AG04450 (cell line): ENCODE data around the gene ECE1. TPM values are rescaled to one million over a fixed set of nuclear protein-coding genes. Genes with fewer than 3 reads are reported as not detected.

Source experiments
- CTCF ChIA-PET: fragments of 300-600, 350-600 bp; formaldehyde crosslinking; extraction: SDS; loops from one replicate; lab custom pipeline; 2022; ENCODE audit warnings: antibody characterized with exemption, inconsistent platforms; lab: Charles Lee
- POLR2A ChIA-PET: fragments of 350-600 bp; formaldehyde crosslinking; extraction: SDS; loops from one replicate; lab custom pipeline; 2021; ENCODE audit warnings: antibody characterized with exemption, inconsistent platforms; lab: Yijun Ruan, JAX
- DNase-seq: peaks from one replicate; pipeline ENCODE4 v3.0.0-alpha.2; 2011; ENCODE audit warnings: low read depth, low spot score
- H3K27ac ChIP-seq: one replicate; pipeline ENCODE4 v1.5.1; 2012; ENCODE audit warnings: low read depth, low read length, control low read depth
- H3K27me3 ChIP-seq: one replicate; pipeline ENCODE4 v1.6.0; 2012; ENCODE audit warnings: low read length; ENCODE audit not compliant: control insufficient read depth, insufficient read depth
- H3K4me3 ChIP-seq: 2 replicates; pipeline ENCODE4 v1.5.1; 2011; ENCODE audit warnings: mild to moderate bottlenecking, low read depth, low read length, control low read depth
- H3K9me3 ChIP-seq: 2 replicates; pipeline ENCODE4 v1.5.1; 2012; ENCODE audit warnings: low read length; ENCODE audit not compliant: control insufficient read depth, insufficient read depth
- polyA plus RNA-seq: library from polyadenylated mRNA; depleted of rRNA; stranded (reverse); fragments of >200 nt; gene quantifications from 2 replicates; pipeline ENCODE4 v1.2.3, GENCODE V29; 2011
- TF ChIP-seq, protein P1 (sequence below): IDR thresholded peaks from 2 replicates; pipeline ENCODE4 v1.5.1; 2011; ENCODE audit warnings: low read depth, low read length, control low read depth, inconsistent platforms

Gene ECE1
- polyA plus RNA-seq, 1 experiment, result 161 TPM

DNA sequence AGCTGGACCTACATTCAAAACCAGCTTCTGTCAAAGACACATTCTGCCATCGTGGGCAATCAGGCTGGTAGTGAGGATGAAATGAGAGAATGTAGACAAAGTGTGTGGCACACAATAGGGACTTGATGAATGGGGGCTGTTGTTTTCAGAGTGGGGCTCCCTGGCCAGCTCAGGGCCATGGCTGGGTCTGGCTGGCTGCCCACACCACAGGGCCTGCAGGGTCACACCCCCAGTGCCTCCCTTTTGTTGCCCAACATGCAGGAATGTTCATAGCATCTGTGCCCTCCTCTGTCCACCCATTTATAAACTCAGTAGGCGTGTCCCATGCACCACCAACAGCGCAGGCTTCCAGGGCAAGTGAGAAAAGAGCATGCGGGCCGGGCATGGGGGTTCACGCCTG lies 20.8 kb upstream of the ECE1 start:
- no peak for DNase-seq
- ChIA-PET CTCF (no interaction called here), POLR2A (no interaction called here)
- TF ChIP-seq, protein P1, sequence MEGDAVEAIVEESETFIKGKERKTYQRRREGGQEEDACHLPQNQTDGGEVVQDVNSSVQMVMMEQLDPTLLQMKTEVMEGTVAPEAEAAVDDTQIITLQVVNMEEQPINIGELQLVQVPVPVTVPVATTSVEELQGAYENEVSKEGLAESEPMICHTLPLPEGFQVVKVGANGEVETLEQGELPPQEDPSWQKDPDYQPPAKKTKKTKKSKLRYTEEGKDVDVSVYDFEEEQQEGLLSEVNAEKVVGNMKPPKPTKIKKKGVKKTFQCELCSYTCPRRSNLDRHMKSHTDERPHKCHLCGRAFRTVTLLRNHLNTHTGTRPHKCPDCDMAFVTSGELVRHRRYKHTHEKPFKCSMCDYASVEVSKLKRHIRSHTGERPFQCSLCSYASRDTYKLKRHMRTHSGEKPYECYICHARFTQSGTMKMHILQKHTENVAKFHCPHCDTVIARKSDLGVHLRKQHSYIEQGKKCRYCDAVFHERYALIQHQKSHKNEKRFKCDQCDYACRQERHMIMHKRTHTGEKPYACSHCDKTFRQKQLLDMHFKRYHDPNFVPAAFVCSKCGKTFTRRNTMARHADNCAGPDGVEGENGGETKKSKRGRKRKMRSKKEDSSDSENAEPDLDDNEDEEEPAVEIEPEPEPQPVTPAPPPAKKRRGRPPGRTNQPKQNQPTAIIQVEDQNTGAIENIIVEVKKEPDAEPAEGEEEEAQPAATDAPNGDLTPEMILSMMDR, result no peak
- Histone ChIP-seq H3K9me3 (peaks cover 7% of the 10 kb centered on the region; the same call in 1 of the 2 replicates), H3K4me3 (no peak overlapping the region), H3K27me3 (no peaks in the 10 kb centered on the region), H3K27ac (no peak overlapping the region)

DNA sequence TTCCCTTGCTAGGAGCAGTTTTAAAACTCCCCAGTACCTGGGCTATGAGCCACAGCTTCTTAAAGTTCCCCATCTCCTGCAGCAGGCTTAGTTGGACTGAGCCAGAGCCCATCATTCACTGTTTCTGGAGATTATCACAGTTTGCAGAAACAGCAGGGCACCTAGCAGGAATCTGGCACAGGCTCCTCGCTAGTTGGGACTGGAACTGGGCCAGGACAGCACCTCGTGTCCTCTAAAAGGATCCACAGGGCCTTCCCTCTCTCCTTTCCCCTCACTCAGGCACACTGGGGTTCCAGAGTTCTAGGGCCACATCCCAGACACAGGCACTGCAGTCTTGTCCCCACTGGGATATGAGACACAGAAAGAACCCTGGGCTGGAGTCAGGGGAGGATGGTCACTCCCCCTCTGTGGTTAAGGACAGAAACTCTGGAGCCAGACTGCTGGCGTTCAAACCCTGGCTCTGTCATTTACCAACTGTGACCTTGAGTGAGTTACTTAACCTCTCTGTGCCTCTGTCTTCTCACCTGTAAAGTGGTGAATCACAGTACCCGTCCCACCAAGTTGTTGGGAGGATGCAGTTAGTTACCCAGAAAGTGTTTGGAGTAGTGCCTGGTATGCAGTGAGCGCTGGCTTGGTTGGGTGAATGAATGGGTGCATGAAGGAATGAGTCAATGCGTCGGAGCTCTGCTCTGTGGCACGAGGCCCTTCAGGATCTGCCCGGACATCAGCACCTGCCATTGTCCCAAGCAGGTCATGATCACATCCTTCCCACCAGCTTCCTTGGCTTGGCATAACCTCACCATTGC lies 18.8 kb upstream of the ECE1 start:
- Histone ChIP-seq H3K4me3 (no peak overlapping the region), H3K27ac (no peak overlapping the region), H3K27me3 (no peaks in the 10 kb centered on the region), H3K9me3 (peaks cover 7% of the 10 kb centered on the region; the same call in 1 of the 2 replicates)
- no peak for DNase-seq
- TF ChIP-seq, protein P1, result no peak
- ChIA-PET POLR2A (interaction anchor here (0.6 kb wide), 1 partner anchor 291 kb away, joined by 7 read pairs; no protein-coding TSS in a partner anchor), CTCF (interaction anchor here (0.6 kb wide), 1 partner anchor 26 kb away, joined by 3 read pairs; no protein-coding TSS in a partner anchor)

DNA sequence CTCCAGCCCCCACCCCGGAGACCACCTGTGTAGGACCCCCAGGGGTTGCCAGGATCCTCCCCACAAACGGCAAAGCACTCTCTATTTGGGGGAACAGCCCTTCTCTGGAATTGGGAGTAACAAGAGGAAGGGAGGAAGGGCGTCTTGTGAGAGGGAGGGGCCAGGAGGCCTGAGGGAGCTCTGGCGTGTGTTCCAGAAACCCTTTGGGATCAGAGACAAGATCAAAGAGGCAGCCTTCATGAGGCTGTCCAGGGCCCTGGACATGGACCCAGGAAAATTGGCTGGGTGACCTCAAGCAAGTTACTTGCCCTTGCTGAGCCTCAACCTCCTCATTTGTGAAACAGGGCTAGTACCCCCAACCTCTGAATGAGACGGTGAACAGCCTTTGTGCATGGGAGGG lies 18.1 kb upstream of the ECE1 start:
- H3K4me3 ChIP-seq, result no peak overlapping the region
- CTCF ChIA-PET, result interaction anchor here (0.6 kb wide), 1 partner anchor 27 kb away, joined by 3 read pairs; no protein-coding TSS in a partner anchor
- no peak overlapping the region for H3K27ac ChIP-seq
- H3K27me3 ChIP-seq, result no peaks in the 10 kb centered on the region
- H3K9me3 ChIP-seq, result peaks cover 7% of the 10 kb centered on the region; the same call in 1 of the 2 replicates
- POLR2A ChIA-PET, result interaction anchor here (0.6 kb wide), 1 partner anchor 291 kb away, joined by 7 read pairs; no protein-coding TSS in a partner anchor
- no peak for DNase-seq
- TF ChIP-seq, protein P1, result no peak

DNA sequence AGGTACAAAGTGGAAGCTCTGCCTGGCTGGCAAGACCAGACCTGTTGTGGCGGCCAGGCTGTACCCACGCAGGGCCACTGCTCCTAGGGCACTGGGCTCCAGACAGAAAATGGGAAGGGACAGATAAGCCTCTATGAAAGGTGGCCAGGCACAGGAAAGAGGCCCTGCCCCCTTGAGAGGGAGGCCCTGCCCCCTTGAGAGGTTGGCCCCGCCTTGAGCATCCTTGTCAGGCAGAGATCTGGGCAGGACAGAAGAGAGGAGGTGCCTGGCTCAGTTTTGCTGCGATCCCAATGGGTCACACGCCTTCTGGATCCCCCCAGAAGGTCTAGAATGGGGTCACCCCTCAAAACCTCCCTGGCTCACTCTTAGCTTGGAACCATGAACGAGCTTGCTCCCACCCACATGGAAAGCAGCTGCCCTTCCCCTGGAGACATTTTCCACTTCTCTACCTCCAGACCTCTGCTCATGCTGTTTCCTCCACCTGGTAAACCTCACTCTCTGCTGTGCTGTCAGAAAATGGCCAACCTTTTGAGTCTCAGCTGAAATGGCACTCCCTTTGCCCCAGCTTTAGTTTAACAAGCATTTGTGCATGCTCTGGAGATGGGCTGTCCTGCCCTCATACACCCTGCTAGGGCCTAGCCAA lies 17.5 kb upstream of the ECE1 start:
- CTCF ChIA-PET, result interaction anchor here (1.1 kb wide), 1 partner anchor 60 kb away, joined by 3 read pairs; no protein-coding TSS in a partner anchor
- H3K4me3 ChIP-seq, result no peak overlapping the region
- POLR2A ChIA-PET, result no interaction called here
- H3K9me3 ChIP-seq, result peaks cover 7% of the 10 kb centered on the region; the same call in 1 of the 2 replicates
- no peaks in the 10 kb centered on the region for H3K27me3 ChIP-seq
- TF ChIP-seq, protein P1, result no peak
- no peak overlapping the region for H3K27ac ChIP-seq
- DNase-seq, result no peak
